GM13976 (cell line): ENCODE data around the gene DERA.

Experiments used
- DNase-seq: peaks from one replicate; pipeline ENCODE4 v3.0.0; 2012; ENCODE audit warnings: low spot score
- in situ Hi-C: fragments of 300-500 bp; cut with MboI; formaldehyde crosslinking; loops from one replicate; pipeline ENCODE4 v1.12.0; 2022; ENCODE audit warnings: low sequenced_read_pairs, mixed read lengths, inconsistent platforms; ENCODE audit not compliant: unreplicated experiment
- TF ChIP-seq, protein P1 (sequence below): IDR thresholded peaks from 2 replicates; pipeline ENCODE4 v1.5.1; 2012; ENCODE audit warnings: borderline replicate concordance, mild to moderate bottlenecking; ENCODE audit not compliant: insufficient read depth; ENCODE audit errors: extremely low read depth, missing control alignments, control extremely low read depth

The DERA gene

GRCh38 chr12:15886372-15887042, 24.6 kb upstream of the DERA start:
- in situ Hi-C loops, result no loop called here
- DNase-seq, result no peak
- TF ChIP-seq, protein P1, sequence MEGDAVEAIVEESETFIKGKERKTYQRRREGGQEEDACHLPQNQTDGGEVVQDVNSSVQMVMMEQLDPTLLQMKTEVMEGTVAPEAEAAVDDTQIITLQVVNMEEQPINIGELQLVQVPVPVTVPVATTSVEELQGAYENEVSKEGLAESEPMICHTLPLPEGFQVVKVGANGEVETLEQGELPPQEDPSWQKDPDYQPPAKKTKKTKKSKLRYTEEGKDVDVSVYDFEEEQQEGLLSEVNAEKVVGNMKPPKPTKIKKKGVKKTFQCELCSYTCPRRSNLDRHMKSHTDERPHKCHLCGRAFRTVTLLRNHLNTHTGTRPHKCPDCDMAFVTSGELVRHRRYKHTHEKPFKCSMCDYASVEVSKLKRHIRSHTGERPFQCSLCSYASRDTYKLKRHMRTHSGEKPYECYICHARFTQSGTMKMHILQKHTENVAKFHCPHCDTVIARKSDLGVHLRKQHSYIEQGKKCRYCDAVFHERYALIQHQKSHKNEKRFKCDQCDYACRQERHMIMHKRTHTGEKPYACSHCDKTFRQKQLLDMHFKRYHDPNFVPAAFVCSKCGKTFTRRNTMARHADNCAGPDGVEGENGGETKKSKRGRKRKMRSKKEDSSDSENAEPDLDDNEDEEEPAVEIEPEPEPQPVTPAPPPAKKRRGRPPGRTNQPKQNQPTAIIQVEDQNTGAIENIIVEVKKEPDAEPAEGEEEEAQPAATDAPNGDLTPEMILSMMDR, result no peak

GRCh38 chr12:15887043-15887817, 23.9 kb upstream of the DERA start:
- TF ChIP-seq, protein P1, result no peak
- in situ Hi-C loops, result no loop called here
- DNase-seq, result no peak

DNA sequence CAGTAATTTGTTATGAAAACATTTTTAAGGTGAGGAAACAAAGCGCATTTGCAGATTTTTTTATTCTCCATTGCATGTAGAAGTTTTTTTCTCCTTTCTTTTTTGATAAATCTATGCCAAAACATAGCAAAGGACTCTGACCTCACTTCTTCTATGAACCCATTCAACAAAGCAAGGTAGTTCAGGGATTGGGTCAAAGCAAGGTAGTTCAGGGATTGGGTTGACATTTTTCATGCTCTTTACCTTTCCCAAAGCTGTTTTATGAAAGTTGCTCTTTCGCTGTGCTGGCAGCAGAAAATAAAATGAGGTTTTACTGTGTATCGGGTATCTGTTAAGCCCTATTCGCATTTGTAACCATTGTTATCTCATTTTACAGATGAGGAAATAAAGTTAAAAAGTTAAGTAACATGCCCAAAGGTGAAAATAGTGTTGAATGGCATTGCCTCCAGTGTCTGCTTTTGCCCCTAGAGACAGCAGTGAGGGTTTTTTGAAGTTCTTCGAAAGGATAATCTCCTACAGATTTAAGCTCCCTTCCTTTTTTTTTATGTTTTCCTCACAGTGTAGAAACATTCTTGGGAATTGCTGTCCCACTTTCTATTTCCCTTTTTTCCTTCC, 18.4 kb upstream of the DERA start:
- no peak for DNase-seq
- TF ChIP-seq, protein P1, result no peak
- in situ Hi-C loops, result no loop called here

GRCh38 chr12:15893260-15893659, 17.9 kb upstream of the DERA start:
- no peak for DNase-seq
- TF ChIP-seq, protein P1, result no peak
- in situ Hi-C loops, result no loop called here

DNA sequence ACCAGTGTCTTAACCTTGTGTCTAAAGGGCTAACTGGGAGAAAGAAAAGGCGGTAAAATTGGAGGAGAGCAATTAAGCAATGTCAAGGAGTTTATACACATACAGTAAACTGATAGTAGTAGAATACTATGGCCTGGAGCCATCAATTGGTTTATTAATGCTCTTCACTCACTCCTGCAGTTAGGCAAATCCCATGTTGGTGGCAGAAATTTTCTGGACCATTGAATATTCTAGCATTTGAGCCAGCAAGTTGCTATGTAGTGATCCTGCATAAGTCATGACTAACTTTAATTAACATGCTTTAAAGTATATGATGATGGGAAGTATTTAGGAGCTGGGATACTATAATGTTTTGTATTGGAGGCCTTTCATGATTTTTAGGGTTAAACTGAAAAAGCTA, 14.3 kb upstream of the DERA start:
- in situ Hi-C loops, result no loop called here
- TF ChIP-seq, protein P1, result no peak
- DNase-seq, result no peak

DNA sequence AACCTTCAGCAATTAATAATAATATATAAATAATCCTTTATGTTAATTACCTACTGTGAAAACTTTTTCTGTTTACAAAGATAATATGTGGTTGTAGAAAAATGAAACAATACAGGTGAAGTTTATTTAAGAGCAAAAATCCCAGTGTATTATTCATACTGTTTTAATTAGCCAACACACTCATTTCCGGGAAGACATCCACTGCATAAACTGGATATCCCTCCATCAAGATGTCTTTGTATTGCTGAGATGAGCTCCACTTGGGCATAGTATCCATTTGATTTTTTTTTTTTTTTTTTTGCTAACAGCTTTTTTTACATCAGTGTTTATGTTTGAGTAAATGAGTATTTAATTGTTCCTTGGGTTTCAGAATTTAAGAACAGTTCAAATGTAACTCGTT, 13.7 kb upstream of the DERA start:
- TF ChIP-seq, protein P1, result no peak
- in situ Hi-C loops, result no loop called here
- no peak for DNase-seq
